HG03196 (cell line): Measurements from ENCODE around the gene AFAP1L1.
"Not testable (repeated sequence)": the region's sequence is repeated elsewhere in the genome, so short reads cannot be mapped to it uniquely, and the experiment has no call there.

Source experiments
- ATAC-seq: cut with Tn5 transposase; IDR thresholded peaks from one replicate; pipeline ENCODE4 v1.9.1; 2021; ENCODE audit not compliant: unreplicated experiment

The AFAP1L1 gene

GRCh38 chr5:149387081-149387631 is 115.5 kb downstream of the AFAP1L1 start:
- no peak for ATAC-seq

- no peak for ATAC-seq
These were observed 116.3 kb downstream of the AFAP1L1 start for GRCh38 chr5:149387982-149388381.

- no peak for ATAC-seq
These were observed 117.0 kb downstream of the AFAP1L1 start for GRCh38 chr5:149388498-149389190.

- ATAC-seq, result no peak
These were observed 118.2 kb downstream of the AFAP1L1 start for GRCh38 chr5:149389552-149390495.

GRCh38 chr5:149391076-149391475 is 119.4 kb downstream of the AFAP1L1 start:
- ATAC-seq, result not testable (repeated sequence)
